ENCODE measurements around the gene NOX3. TPM values are rescaled to one million over a fixed set of nuclear protein-coding genes. Genes with fewer than 3 reads are reported as not detected.

The NOX3 gene
- total and polyA plus RNA-seq, 2 donors (not counting 1 experiment from before 2014, with no cell fraction given) = not detected

DNA sequence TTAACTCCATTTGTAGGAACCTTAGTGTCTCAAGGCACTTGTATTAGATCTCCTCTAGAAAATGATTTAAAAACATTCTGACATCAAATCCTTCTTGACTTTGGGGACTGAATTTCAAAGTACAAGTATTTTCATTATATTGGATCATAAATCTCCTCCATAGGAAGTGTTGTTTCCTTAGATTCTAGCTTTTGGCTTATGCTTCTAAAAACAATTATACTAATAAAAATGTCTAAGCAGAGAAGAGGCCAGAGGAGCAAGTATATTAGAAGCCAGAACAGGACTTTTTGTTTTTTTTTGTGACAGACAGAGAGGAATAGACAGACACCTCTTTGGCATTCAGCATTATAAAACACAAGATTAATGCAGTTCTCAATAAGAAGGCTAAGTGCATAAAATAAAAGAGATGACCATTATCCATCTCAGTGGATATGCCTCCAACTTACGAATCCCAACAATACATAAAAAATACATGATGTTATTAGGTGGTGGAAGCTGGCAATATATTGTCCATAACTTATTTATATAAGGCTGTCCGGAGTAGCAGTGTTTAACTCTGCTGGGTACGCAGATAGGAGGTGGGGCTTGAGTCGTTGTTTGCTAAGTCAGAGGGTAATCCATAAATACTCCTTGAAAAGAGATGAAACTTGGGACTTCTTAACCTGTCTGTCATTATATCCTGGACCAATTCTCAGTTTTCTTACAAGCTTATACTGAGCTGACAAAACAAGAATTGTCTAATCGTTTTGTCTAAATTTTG is 31.9 kb upstream of the NOX3 start:
- ChIA-PET POLR2A (no interaction called here), CTCF (no interaction called here)
- H3K9me3 ChIP-seq (ENCODE audit: control extremely low read depth in 1 of 3, control insufficient read depth in 2 of 3, insufficient read depth in 1 of 3, low read length in 2 of 3) = peaks cover 0 to under 1% (median 0%) of the 10 kb centered on the region in 3 donors
- no peak for DNase-seq
- H3K79me2 ChIP-seq (ENCODE audit: control insufficient read depth, insufficient read depth, low read length) = no peaks in the 10 kb centered on the region
- no peak for TF ChIP-seq EZH2 (IDR thresholded peaks at IDR 0.05; ENCODE audit: borderline replicate concordance, insufficient read depth, low read depth, low read length, poor library complexity, severe bottlenecking)
- TF ChIP-seq, protein P1, sequence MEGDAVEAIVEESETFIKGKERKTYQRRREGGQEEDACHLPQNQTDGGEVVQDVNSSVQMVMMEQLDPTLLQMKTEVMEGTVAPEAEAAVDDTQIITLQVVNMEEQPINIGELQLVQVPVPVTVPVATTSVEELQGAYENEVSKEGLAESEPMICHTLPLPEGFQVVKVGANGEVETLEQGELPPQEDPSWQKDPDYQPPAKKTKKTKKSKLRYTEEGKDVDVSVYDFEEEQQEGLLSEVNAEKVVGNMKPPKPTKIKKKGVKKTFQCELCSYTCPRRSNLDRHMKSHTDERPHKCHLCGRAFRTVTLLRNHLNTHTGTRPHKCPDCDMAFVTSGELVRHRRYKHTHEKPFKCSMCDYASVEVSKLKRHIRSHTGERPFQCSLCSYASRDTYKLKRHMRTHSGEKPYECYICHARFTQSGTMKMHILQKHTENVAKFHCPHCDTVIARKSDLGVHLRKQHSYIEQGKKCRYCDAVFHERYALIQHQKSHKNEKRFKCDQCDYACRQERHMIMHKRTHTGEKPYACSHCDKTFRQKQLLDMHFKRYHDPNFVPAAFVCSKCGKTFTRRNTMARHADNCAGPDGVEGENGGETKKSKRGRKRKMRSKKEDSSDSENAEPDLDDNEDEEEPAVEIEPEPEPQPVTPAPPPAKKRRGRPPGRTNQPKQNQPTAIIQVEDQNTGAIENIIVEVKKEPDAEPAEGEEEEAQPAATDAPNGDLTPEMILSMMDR (IDR thresholded peaks at IDR 0.05) = no peak
- no peak overlapping the region for H3K4me2 ChIP-seq (replicated peaks; ENCODE audit: low read depth, low read length, poor library complexity, severe bottlenecking)
- Mint-ChIP-seq H3K27ac (no peak overlapping the region), H3K27me3 (peaks cover 3% of the 10 kb centered on the region), H3K4me3 (no peak overlapping the region), H3K9me3 (ENCODE audit: insufficient read depth) (no peaks in the 10 kb centered on the region), H3K4me1 (no peaks in the 10 kb centered on the region)
- ATAC-seq (ENCODE audit: low read depth) = no peak
- intact Hi-C loops (cut with micrococcal nuclease) = no loop called here
- H3K4me3 ChIP-seq (ENCODE audit: control extremely low read depth in 1 of 5, extremely low read depth in 1 of 5, insufficient read depth in 1 of 5, low read depth in 2 of 5, low read length in 4 of 5) = no peak overlapping the region
- no peaks in the 10 kb centered on the region for H3K4me1 ChIP-seq (ENCODE audit: control insufficient read depth in 2 of 2, insufficient read depth in 2 of 2, low read length in 2 of 2)
- H3K9ac ChIP-seq (ENCODE audit: low read length) = no peak overlapping the region
- H3K36me3 ChIP-seq (replicated peaks in 1 of 2; ENCODE audit: control extremely low read depth in 1 of 2, control insufficient read depth in 1 of 2, extremely low read depth in 1 of 2, insufficient read depth in 2 of 2, low read length in 1 of 2) = no peaks in the 10 kb centered on the region
- H3K27ac ChIP-seq (ENCODE audit: low read length in 2 of 2) = no peak overlapping the region
- H2AFZ ChIP-seq (ENCODE audit: insufficient read depth, low read depth, low read length, poor library complexity, severe bottlenecking) = no peak overlapping the region
- no peaks in the 10 kb centered on the region for H4K20me1 ChIP-seq (ENCODE audit: control insufficient read depth, insufficient read depth, low read length, poor library complexity, severe bottlenecking)
- no peaks in the 10 kb centered on the region for H3K27me3 ChIP-seq (replicated peaks in 1 of 4; ENCODE audit: control extremely low read depth in 1 of 4, control insufficient read depth in 3 of 4, insufficient read depth in 4 of 4, low read length in 3 of 4)
- no CpG with 5 or more reads among the region's 5 CpGs for WGBS (ENCODE audit: insufficient coverage)

DNA sequence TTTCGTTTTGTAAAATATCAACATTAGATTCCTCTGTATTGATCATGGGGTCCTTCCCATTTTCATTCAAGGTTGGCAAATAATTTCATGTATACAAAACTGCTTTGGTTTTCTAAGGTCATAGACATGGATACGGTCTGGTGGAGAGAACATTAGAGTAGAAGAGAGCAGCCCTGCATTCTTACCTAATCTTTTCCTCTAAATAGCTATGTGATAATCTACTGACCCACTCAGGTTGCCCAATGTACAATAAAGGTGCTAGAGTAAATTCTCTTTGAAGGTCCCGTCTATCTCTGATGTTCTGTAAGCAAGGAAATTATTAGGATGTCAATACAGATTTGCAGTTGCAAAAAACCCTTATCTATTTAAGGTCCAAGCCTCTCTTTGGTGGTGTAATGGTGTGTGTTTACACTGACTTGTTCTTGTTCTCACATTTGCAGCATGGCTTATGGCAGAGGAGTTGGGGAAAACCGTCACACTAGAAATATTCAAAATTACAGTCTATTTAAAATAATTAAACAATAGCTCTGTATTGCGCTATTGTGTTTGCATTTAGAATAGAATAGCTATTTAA is 31.2 kb upstream of the NOX3 start:
- H3K4me1 Mint-ChIP-seq = no peaks in the 10 kb centered on the region
- TF ChIP-seq, protein P1 (IDR thresholded peaks at IDR 0.05) = no peak
- TF ChIP-seq EZH2 (IDR thresholded peaks at IDR 0.05; ENCODE audit: borderline replicate concordance, insufficient read depth, low read depth, low read length, poor library complexity, severe bottlenecking) = no peak
- ATAC-seq (ENCODE audit: low read depth) = no peak
- H3K9me3 ChIP-seq (ENCODE audit: control extremely low read depth in 1 of 3, control insufficient read depth in 2 of 3, insufficient read depth in 1 of 3, low read length in 2 of 3) = no peaks in the 10 kb centered on the region
- H3K4me3 ChIP-seq (ENCODE audit: control extremely low read depth in 1 of 5, extremely low read depth in 1 of 5, insufficient read depth in 1 of 5, low read depth in 2 of 5, low read length in 4 of 5) = no peak overlapping the region
- H4K20me1 ChIP-seq (ENCODE audit: control insufficient read depth, insufficient read depth, low read length, poor library complexity, severe bottlenecking) = no peaks in the 10 kb centered on the region
- ChIA-PET POLR2A (interaction anchor here (0.8 kb wide), 1 partner anchor 47 kb away, joined by 4 read pairs; no protein-coding TSS in a partner anchor), CTCF (no interaction called here)
- H3K27me3 Mint-ChIP-seq = peaks cover 3% of the 10 kb centered on the region
- H2AFZ ChIP-seq (ENCODE audit: insufficient read depth, low read depth, low read length, poor library complexity, severe bottlenecking) = no peak overlapping the region
- no peaks in the 10 kb centered on the region for H3K9me3 Mint-ChIP-seq (ENCODE audit: insufficient read depth)
- no peak overlapping the region for H3K27ac ChIP-seq (ENCODE audit: low read length in 2 of 2)
- no peak for DNase-seq
- no peaks in the 10 kb centered on the region for H3K79me2 ChIP-seq (ENCODE audit: control insufficient read depth, insufficient read depth, low read length)
- H3K4me2 ChIP-seq (replicated peaks; ENCODE audit: low read depth, low read length, poor library complexity, severe bottlenecking) = no peak overlapping the region
- intact Hi-C loops (cut with micrococcal nuclease) = no loop called here
- no peaks in the 10 kb centered on the region for H3K36me3 ChIP-seq (replicated peaks in 1 of 2; ENCODE audit: control extremely low read depth in 1 of 2, control insufficient read depth in 1 of 2, extremely low read depth in 1 of 2, insufficient read depth in 2 of 2, low read length in 1 of 2)
- H3K27ac Mint-ChIP-seq = no peak overlapping the region
- H3K4me3 Mint-ChIP-seq = no peak overlapping the region
- no CpG with 5 or more reads among the region's 5 CpGs for WGBS (ENCODE audit: insufficient coverage)
- no peak overlapping the region for H3K9ac ChIP-seq (ENCODE audit: low read length)
- no peaks in the 10 kb centered on the region for H3K27me3 ChIP-seq (replicated peaks in 1 of 4; ENCODE audit: control extremely low read depth in 1 of 4, control insufficient read depth in 3 of 4, insufficient read depth in 4 of 4, low read length in 3 of 4)
- H3K4me1 ChIP-seq (ENCODE audit: control insufficient read depth in 2 of 2, insufficient read depth in 2 of 2, low read length in 2 of 2) = no peaks in the 10 kb centered on the region

Measured in B cell (primary cell).